ENCODE results near the gene SLC10A7.
A peak's percentile ranks its signal among the peaks of the same experiment; 100 is the strongest.

SLC10A7 gene

DNA sequence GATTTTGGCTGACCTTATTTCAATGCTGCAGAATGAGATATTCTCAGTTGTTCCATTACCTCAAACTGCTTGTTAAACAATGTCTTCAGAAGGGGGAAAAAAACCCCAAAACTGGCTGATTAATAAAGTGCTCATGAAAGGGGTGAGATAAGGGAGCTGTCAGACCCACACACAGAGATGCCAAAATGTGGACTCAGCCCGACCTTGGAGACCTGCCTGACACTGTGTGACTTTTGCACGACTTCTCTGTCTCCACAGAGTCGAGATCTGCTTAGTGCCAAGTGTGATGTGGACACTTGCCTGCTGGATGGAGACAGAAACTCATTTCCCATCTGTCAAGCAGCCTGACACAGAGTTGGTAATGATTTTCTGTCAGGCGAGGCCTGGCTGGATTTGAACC is 275.9 kb downstream of the SLC10A7 start:
- no peaks in the 10 kb centered on the region for H3K9me3 Mint-ChIP-seq
- no peaks in the 10 kb centered on the region for H3K36me3 Mint-ChIP-seq (ENCODE audit: low read depth)
- H3K4me1 Mint-ChIP-seq (ENCODE audit: low read depth): peaks cover 52% of the 10 kb centered on the region

GRCh38 chr4:146245246-146245645 is 276.5 kb downstream of the SLC10A7 start:
- H3K9me3 Mint-ChIP-seq: no peaks in the 10 kb centered on the region
- H3K4me3 Mint-ChIP-seq: no peak overlapping the region
- peak overlapping the region; percentile 31 for H3K27ac Mint-ChIP-seq

More for the DNA sequence above, 275.9 kb downstream of the SLC10A7 start:
- peaks cover 5% of the 10 kb centered on the region for H3K27me3 Mint-ChIP-seq
- H3K27ac Mint-ChIP-seq: peak overlapping the region; percentile 31
- no peak overlapping the region for H3K4me3 Mint-ChIP-seq
- DNase-seq: peak; percentile 32

GRCh38 chr4:146244496-146244895 is 277.2 kb downstream of the SLC10A7 start:
- Mint-ChIP-seq H3K27ac (no peak overlapping the region), H3K9me3 (no peaks in the 10 kb centered on the region), H3K36me3 (ENCODE audit: low read depth) (no peaks in the 10 kb centered on the region), H3K4me1 (ENCODE audit: low read depth) (peaks cover 52% of the 10 kb centered on the region), H3K27me3 (peaks cover 7% of the 10 kb centered on the region), H3K4me3 (no peak overlapping the region)
- DNase-seq: no peak

More at GRCh38 chr4:146245246-146245645, 276.5 kb downstream of the SLC10A7 start:
- Mint-ChIP-seq H3K36me3 (ENCODE audit: low read depth) (no peaks in the 10 kb centered on the region), H3K27me3 (peaks cover 7% of the 10 kb centered on the region), H3K4me1 (ENCODE audit: low read depth) (peaks cover 52% of the 10 kb centered on the region)
- no peak for DNase-seq

- Mint-ChIP-seq H3K27me3 (peaks cover 7% of the 10 kb centered on the region), H3K4me1 (ENCODE audit: low read depth) (peaks cover 52% of the 10 kb centered on the region), H3K27ac (peak overlapping the region; percentile 96), H3K4me3 (peak overlapping the region; percentile 69), H3K36me3 (ENCODE audit: low read depth) (no peaks in the 10 kb centered on the region), H3K9me3 (no peaks in the 10 kb centered on the region)
- DNase-seq: no peak
These were observed 277.9 kb downstream of the SLC10A7 start for GRCh38 chr4:146243883-146244277.

DNA sequence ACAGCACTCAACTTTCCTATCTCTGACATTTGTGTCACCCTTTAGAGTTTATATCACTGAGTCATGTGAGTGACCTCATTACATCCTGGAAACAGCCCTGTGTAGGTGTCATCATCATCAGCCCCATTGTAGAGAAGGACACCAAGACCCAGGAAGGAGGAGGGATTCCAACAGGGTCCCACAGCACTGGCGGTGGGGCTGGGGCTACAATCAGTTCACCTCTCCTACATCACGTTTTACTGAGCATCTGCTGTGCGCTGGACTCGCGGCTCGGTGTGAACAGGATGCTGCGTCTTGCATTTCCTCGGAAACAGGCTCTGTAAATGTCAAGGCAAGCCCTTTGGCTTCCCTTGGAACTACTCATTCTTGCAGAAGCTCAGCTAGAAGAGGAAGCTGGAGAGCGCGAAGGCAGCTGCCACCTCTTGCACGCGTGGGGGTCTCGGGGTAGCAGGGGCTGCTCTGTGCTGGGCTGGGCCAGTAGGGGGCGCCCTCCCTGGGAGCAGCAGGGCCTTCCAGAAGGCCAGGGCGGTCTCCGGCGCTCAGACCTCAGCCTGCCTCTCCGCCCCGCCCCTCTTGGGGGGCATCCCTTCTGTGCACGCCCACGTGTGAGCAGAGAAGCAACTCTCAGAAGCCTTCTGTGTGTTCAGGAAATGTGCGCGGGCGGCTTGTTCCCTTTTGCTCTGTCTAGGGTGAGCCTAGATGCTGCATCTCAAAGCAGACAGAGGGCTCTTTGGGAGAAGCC is 278.4 kb downstream of the SLC10A7 start:
- no peaks in the 10 kb centered on the region for H3K36me3 Mint-ChIP-seq (ENCODE audit: low read depth)
- peak overlapping the region; percentile 96 for H3K27ac Mint-ChIP-seq
- peaks cover 7% of the 10 kb centered on the region for H3K27me3 Mint-ChIP-seq
- DNase-seq: peak; percentile 79
- peaks cover 52% of the 10 kb centered on the region for H3K4me1 Mint-ChIP-seq (ENCODE audit: low read depth)
- peak overlapping the region; percentile 69 for H3K4me3 Mint-ChIP-seq
- H3K9me3 Mint-ChIP-seq: no peaks in the 10 kb centered on the region

DNA sequence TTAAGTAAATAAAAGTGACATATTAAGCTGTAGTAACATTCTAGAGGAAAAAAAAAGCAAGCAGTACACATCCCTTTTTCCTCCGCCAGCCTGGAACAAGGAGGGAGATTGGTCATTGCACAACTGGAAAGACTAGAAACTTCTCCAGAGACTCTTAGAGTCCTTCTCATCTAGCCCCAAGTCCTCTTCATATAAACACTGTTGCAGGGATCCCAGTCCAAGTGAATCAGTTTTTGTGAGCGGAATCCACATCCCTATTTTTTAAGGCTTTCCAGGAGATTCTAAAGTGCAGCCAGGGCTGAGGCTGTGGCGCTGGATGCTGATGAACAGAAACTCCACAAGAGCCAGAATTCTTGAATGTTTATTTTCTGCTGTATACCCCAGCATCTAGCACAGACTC is 283.6 kb downstream of the SLC10A7 start:
- Mint-ChIP-seq H3K4me1 (ENCODE audit: low read depth) (peaks cover 16% of the 10 kb centered on the region), H3K36me3 (ENCODE audit: low read depth) (no peaks in the 10 kb centered on the region), H3K9me3 (no peaks in the 10 kb centered on the region), H3K27me3 (peaks cover 20% of the 10 kb centered on the region), H3K27ac (no peak overlapping the region), H3K4me3 (no peak overlapping the region)
- no peak for DNase-seq

- Mint-ChIP-seq H3K27ac (no peak overlapping the region), H3K4me3 (no peak overlapping the region), H3K36me3 (ENCODE audit: low read depth) (no peaks in the 10 kb centered on the region), H3K4me1 (ENCODE audit: low read depth) (peaks cover 9% of the 10 kb centered on the region), H3K27me3 (peaks cover 20% of the 10 kb centered on the region), H3K9me3 (no peaks in the 10 kb centered on the region)
- DNase-seq: no peak
These were observed 284.6 kb downstream of the SLC10A7 start for GRCh38 chr4:146237092-146237491.

DNA sequence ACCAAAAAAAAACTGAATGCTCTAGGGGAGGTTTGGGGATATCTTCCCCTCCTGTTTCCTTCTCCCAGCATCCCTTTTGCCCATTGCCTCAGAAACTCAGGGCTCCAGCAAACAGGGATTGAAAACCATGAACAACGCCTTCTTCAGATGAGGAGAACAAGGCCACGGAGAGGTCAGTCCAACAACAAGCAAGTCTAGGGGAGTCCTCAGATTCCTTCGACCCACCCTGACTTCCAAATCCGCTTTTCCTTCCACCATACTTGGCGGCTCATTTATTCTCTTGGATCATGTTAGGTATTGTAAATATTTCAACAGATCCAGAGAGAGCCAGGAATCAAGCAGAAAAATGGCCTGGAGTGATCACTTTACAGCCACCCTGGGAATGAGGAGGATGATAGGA is 285.5 kb downstream of the SLC10A7 start:
- DNase-seq: no peak
- Mint-ChIP-seq H3K36me3 (ENCODE audit: low read depth) (no peaks in the 10 kb centered on the region), H3K4me3 (no peak overlapping the region), H3K4me1 (ENCODE audit: low read depth) (peaks cover 3% of the 10 kb centered on the region), H3K27me3 (peaks cover 18% of the 10 kb centered on the region), H3K27ac (no peak overlapping the region), H3K9me3 (peaks cover 2% of the 10 kb centered on the region)

DNA sequence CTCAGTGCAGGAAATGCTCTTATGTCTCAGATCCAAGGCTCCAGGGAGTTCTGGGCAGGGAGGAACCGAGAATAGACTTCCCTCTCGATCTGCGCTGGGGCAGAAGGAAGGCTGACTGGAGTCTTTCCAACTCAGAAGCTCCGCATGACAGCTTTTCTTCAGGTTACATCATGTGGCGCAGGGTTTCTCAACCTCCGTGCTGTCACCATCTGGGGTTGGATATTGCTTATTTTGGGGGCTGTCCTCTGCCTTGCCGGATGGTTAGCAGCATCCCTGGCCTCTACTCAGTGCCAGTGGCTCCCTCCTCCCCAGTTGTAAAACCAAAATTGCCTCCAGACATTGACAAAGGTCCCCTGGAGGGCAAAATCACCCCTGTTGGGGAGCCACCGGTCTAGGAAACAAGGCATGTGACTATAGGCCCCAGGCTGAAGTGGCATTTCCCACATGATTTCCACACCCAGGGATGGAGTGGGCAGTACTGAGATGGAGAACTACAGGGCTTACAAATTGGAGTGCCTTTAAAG is 286.0 kb downstream of the SLC10A7 start:
- Mint-ChIP-seq H3K4me3 (no peak overlapping the region), H3K27me3 (peaks cover 13% of the 10 kb centered on the region), H3K4me1 (ENCODE audit: low read depth) (no peaks in the 10 kb centered on the region), H3K27ac (no peak overlapping the region), H3K9me3 (peaks cover 2% of the 10 kb centered on the region), H3K36me3 (ENCODE audit: low read depth) (no peaks in the 10 kb centered on the region)
- DNase-seq: no peak

DNA sequence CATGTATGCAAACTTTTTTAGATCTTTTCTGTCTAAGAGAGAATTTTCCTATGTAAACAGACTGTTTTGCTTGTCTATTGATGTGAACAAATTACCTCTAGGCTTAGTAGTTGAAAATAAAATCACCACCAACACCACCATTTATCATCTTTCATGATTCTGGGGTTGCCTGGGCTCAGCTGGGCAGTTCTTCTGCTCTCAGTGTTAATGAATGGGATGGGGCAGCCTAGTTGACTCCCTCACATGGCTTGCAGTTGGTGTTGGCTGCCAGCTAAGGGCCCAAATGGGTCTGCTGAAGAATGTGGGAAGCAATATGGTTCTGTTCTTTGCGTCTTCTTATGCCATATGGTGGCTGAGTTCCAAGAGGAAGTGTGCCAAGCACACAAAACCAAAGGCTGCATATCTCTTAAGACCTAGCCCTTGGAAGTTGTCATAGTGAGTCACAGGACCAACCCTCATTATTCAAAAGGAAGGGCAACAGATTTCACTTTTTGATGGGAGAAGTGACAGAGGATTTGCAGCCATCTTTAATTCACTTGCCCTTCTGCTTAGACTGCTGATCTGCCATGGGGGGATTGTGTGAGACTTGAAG is 289.5 kb downstream of the SLC10A7 start:
- Mint-ChIP-seq H3K27ac (no peak overlapping the region), H3K27me3 (peaks cover 5% of the 10 kb centered on the region), H3K9me3 (peaks cover 2% of the 10 kb centered on the region), H3K4me1 (ENCODE audit: low read depth) (no peaks in the 10 kb centered on the region), H3K36me3 (ENCODE audit: low read depth) (no peaks in the 10 kb centered on the region), H3K4me3 (no peak overlapping the region)
- no peak for DNase-seq

DNA sequence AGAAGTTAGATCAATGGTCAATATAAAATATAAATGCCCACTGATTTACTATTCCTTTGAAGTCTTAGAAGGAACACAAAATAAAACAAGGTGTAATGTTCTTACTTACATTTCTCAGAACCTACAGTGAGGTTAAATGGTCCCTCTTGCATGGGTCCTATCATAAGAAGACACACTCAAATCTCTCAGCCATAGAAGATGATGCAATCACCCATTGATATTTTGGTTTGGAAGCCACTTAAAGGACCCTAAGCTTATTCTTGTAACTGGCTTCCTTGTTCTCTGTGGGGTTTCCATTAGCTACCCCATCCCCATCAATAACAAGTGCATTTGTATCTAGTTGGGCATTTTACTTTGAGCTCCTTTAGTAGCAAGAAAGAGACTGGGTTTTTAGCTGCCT is 292.3 kb downstream of the SLC10A7 start:
- Mint-ChIP-seq H3K4me1 (ENCODE audit: low read depth) (no peaks in the 10 kb centered on the region), H3K27ac (no peak overlapping the region), H3K36me3 (ENCODE audit: low read depth) (no peaks in the 10 kb centered on the region), H3K27me3 (no peaks in the 10 kb centered on the region), H3K4me3 (no peak overlapping the region), H3K9me3 (peaks cover 2% of the 10 kb centered on the region)
- DNase-seq: no peak

- DNase-seq: no peak
- Mint-ChIP-seq H3K27me3 (no peaks in the 10 kb centered on the region), H3K4me1 (ENCODE audit: low read depth) (no peaks in the 10 kb centered on the region), H3K36me3 (ENCODE audit: low read depth) (no peaks in the 10 kb centered on the region), H3K4me3 (no peak overlapping the region), H3K9me3 (no peaks in the 10 kb centered on the region), H3K27ac (no peak overlapping the region)
These were observed 297.3 kb downstream of the SLC10A7 start for GRCh38 chr4:146224326-146224966.

DNA sequence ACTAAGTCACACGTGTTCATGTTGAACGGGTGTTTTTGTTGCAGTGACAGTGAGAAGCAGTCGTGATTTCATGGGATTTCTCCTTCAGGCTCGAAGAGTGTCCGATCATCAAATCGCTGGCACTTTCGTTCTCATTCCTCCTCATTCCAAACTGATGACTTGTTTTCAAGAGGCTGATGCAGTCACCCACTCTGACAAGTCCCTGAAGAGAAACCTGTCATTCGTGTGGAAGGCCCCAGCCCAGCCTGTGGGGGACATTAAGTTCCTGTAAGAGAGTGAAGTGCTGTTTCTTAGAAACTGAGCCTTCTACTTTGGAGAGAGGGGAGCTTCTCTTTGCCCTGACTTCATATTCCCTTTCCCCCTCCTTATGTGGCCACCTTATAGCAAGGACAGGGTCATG is 299.4 kb downstream of the SLC10A7 start:
- H3K36me3 Mint-ChIP-seq (ENCODE audit: low read depth): no peaks in the 10 kb centered on the region
- no peaks in the 10 kb centered on the region for H3K4me1 Mint-ChIP-seq (ENCODE audit: low read depth)
- no peak for DNase-seq
- H3K9me3 Mint-ChIP-seq: no peaks in the 10 kb centered on the region
- H3K4me3 Mint-ChIP-seq: no peak overlapping the region
- no peak overlapping the region for H3K27ac Mint-ChIP-seq
- H3K27me3 Mint-ChIP-seq: no peaks in the 10 kb centered on the region

DNA sequence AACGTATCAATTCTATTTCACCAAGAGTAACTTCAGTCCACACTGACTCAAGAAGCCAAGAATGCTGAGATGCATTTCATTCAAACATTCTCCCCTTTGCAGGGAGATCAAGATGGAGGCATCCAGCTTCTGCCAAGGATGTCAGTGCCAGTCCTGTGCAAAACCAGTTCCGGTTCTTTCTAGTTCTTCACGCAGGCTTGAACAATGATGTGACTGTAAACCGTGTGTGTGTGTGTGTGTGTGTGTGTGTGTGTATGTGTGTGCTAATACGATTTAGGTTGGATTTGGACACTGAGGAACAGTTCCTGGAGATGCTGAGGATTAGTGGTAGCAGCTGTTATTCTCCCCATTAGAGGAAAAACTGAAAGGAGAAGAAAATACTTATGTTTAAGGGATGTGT is 307.5 kb downstream of the SLC10A7 start, which contains the start of gene REELD1:
Gene REELD1, plus strand, starts transcription at position 301 of the 400 bp plus-strand sequence. CDS start 2,415 bp downstream, outside the sequence.
- Mint-ChIP-seq H3K27ac (no peak within 1 kb of the TSS), H3K4me3 (no peak within 1 kb of the TSS)
- DNase-seq: no peak

GRCh38 chr4:146212781-146213180 is 309.0 kb downstream of the SLC10A7 start:
- Mint-ChIP-seq H3K9me3 (no peaks in the 10 kb centered on the region), H3K27me3 (no peaks in the 10 kb centered on the region)

More for the DNA sequence above, 307.5 kb downstream of the SLC10A7 start, which contains the start of gene REELD1:
- Mint-ChIP-seq H3K4me1 (ENCODE audit: low read depth) (no peaks in the 10 kb centered on the region), H3K9me3 (no peaks in the 10 kb centered on the region), H3K36me3 (ENCODE audit: low read depth) (no peaks in the 10 kb centered on the region), H3K27me3 (no peaks in the 10 kb centered on the region)

More at GRCh38 chr4:146212781-146213180, 309.0 kb downstream of the SLC10A7 start:
- H3K4me1 Mint-ChIP-seq (ENCODE audit: low read depth): no peaks in the 10 kb centered on the region
- H3K4me3 Mint-ChIP-seq: no peak overlapping the region
- no peak for DNase-seq
- H3K27ac Mint-ChIP-seq: no peak overlapping the region
- no peaks in the 10 kb centered on the region for H3K36me3 Mint-ChIP-seq (ENCODE audit: low read depth)
